GM21786 (cell line): ENCODE results near the gene HCST.
"Not testable (repeated sequence)": the region's sequence is repeated elsewhere in the genome, so short reads cannot be mapped to it uniquely, and the experiment has no call there.

Experiments
- ATAC-seq: cut with Tn5 transposase; IDR thresholded peaks from one replicate; pipeline ENCODE4 v1.9.1; 2021; ENCODE audit not compliant: unreplicated experiment

The HCST gene, protein sequence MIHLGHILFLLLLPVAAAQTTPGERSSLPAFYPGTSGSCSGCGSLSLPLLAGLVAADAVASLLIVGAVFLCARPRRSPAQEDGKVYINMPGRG

DNA sequence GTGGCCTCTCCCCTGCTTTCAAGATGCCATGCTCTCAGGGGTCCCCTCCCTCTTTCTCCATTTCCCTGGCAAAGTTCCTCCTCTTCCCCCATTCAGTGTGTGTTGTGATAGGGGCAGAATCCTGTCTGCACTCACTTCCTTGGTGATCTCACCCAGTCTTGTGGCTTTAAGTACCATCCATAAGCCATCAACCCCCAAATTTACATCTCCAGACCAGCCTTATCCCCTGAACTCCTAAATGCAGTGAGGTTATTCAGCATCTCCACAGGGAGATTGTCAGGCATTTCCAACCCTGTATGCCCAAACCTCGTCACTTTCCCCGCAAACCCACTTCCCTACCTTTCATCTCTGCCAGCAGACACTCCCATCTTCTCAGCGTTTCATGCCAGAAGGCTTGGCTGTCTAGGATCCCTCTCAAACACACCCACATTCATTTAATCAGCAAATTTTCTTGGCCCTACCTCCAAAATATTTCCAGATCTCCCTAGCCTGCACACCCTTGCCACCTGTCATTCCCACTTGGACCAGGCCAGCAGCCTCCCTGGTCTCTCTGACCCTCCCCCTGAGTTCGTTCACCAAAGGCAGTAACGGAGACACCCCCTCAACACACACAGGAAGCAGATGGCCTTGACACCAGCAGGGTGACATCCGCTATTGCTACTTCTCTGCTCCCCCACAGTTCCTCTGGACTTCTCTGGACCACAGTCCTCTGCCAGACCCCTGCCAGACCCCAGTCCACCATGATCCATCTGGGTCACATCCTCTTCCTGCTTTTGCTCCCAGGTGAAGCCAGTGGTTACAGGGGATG, at the start of gene HCST:
Gene HCST (plus strand): TSS at position 676 of the 808 bp plus-strand sequence. CDS start 65 bp downstream, at position 741.
- ATAC-seq = no peak

DNA sequence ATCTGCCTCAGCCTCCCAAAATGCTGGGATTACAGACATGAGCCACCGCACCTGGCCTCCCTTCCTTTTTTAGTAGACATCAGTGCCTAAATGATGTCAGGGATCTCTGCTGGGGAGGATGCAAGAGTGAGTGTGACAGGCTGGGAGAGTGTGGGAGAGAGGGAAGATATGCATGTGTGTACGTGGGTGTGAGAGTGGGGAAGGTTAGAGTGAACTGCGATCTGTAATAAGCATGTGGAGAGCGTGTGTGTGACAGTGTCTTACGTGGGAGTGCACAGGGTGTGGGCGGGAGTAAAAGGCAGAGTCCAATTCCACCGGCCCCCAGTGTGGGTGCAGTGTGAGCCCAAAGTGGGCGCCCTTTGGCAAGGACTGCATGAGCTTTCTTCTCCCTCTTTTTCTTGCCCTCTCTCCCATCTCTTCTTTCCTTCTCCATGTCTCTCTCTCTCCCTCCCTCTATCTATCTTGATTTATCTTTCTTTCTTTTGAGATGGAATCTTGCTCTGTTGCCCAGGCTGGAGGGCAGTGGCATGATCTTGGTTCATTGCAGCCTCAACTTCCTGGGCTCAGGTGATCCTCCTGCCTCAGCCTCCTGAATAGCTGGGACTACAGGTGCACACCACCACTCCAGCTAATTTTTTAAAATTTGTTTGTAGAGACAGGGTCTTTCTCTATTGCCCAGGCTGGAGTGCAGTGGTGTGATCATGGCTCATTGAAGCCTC, 49.1 kb upstream of the HCST start:
- ATAC-seq = no peak

DNA sequence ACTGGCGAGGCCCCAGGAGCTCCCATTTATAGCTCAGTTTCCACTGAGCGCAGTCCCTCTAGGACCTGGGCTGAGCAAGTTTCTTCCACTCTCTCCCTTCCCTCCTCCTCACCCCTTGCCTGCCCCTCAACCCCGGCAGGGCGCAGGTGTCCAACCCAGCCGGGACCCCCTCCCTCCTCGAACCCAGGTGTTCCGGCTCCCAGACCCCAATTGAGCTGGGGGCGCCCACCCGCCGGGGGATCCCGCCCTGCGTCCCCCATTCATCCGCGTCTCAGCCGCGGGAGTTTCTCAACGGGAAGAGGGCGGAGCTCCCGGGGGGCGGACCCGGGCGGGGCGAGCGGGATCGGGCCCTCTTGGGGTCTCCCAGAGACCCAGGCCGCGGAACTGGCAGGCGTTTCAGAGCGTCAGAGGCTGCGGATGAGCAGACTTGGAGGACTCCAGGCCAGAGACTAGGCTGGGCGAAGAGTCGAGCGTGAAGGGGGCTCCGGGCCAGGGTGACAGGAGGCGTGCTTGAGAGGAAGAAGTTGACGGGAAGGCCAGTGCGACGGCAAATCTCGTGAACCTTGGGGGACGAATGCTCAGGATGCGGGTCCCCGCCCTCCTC, 45.7 kb upstream of the HCST start, which contains the start of gene KIRREL2:
Gene KIRREL2 (plus strand): TSS at position 366 of the 604 bp plus-strand sequence. CDS start 209 bp downstream, at position 575.
- no peak for ATAC-seq

DNA sequence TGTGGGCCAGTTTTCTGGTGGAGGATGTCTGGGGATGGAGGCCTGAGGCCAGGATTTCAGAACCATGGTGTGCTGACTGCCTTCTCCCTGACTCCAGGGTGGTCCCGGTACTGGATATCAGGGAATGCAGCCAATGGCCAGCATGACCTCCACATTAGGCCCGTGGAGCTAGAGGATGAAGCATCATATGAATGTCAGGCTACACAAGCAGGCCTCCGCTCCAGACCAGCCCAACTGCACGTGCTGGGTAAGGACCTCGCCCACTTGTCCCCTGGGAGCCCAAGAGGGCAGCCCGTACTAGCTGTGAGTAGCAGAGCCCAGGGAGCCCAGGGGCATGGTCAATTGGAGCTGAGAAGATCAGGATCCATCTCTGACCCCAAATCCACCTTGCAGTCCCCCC, 44.0 kb upstream of the HCST start:
- ATAC-seq = no peak

DNA sequence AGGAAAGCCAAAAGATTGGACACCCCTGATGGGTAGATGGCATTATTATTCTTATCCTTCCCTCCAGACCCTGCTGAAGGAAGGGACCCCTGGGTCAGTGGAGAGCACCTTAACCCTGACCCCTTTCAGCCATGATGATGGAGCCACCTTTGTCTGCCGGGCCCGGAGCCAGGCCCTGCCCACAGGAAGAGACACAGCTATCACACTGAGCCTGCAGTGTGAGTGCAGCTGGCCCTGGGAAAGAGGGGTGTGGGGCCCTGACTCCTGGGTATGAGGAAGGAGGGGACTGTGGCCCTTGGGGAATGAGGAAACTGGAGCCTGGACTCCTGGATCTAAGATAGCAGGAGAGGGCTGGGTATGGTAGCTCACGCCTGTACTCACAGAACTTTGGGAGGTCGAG, 42.9 kb upstream of the HCST start:
- no peak for ATAC-seq

DNA sequence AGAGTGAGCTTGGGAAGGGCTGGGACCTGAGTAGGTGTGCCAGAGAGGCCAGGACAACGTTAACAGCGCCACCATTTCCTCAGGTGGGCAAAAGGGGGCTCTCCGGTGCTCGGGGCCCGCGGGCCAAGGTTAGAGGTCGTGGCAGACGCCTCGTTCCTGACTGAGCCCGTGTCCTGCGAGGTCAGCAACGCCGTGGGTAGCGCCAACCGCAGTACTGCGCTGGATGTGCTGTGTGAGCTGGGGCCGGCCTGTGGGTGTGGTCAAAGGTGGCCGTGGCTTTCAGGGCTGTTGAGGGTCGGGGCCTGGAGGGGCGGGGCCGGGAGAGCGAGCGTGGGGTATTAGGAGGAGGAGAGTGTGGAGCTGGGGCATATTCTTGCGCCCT, 41.9 kb upstream of the HCST start:
- no peak for ATAC-seq

DNA sequence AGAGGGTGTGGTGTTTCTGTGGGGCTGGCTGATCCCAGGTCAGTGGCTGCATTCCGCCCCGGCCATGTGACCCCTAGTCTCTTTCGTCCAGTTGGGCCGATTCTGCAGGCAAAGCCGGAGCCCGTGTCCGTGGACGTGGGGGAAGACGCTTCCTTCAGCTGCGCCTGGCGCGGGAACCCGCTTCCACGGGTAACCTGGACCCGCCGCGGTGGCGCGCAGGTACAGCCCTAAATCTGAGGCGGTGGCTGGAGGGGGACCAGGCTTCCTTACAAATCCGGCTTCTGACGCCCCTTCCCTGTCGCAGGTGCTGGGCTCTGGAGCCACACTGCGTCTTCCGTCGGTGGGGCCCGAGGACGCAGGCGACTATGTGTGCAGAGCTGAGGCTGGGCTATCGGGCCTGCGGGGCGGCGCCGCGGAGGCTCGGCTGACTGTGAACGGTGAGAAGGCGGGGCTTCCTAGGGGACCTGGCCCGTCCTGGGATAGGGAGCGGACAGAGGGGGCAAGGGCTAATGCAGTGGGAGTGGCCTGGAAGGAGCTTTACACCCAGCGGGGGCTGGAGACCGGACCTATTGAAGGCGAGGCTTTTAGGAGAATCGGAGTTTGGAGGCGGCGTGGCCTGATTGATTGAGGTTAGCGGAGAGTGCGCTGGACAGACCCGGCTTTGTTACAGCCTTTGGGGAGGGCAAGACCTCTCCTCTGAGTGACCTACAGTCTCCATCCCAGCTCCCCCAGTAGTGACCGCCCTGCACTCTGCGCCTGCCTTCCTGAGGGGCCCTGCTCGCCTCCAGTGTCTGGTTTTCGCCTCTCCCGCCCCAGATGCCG, 41.3 kb upstream of the HCST start:
- no peak for ATAC-seq

DNA sequence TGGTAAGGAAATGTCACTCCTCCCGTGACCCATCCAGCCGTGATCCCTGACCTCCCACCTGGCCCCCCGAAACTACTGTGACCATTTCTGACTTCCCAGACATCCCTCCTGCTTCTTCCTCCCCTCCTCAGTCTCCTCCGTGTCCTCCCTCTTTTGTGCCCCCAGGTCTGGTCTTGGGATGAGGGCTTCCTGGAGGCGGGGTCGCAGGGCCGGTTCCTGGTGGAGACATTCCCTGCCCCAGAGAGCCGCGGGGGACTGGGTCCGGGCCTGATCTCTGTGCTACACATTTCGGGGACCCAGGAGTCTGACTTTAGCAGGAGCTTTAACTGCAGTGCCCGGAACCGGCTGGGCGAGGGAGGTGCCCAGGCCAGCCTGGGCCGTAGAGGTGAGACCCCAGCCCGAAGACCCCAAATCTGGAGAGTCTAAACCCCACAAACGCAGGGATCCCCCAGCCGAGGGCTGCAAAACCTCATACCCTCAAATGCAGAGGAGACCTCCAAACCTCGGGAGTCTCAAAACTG, 40.6 kb upstream of the HCST start:
- no peak for ATAC-seq

DNA sequence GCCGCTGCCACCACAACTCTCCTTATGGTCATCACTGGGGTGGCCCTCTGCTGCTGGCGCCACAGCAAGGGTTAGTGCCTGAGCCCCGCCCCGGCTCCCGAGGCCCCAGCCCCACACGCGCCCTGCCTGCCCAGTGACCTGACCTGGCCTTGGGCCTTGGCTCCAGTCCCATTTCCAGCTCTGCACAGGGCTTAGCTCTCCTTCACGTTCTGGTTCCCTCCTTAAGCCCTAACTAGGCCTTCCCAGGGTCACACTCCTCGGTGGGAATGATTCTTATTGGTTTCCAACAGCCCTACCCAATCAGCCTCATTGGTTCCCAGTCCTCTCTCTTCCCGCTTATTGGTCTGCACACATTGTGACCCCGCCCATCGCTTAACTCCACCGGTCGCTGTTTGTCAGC, 39.8 kb upstream of the HCST start:
- ATAC-seq = no peak

DNA sequence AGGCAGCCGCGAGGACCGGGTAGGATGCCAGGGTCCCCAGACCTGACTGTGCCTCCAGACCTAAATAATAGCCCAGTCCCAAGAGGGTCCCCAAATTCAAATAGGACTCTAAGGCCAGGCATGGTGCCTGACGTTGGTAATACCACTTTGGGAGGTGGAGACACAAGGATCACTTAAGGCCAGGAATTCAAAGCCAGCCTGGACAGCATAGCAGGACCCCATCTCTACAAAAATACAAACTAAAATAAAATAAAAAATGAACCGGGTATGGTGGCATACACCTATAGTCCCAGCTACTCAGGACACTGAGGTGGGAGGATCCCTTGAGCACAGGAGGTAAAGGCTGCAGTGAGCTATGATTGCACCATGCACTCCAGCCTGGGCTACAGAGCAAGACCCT, 39.3 kb upstream of the HCST start:
- ATAC-seq = no peak

DNA sequence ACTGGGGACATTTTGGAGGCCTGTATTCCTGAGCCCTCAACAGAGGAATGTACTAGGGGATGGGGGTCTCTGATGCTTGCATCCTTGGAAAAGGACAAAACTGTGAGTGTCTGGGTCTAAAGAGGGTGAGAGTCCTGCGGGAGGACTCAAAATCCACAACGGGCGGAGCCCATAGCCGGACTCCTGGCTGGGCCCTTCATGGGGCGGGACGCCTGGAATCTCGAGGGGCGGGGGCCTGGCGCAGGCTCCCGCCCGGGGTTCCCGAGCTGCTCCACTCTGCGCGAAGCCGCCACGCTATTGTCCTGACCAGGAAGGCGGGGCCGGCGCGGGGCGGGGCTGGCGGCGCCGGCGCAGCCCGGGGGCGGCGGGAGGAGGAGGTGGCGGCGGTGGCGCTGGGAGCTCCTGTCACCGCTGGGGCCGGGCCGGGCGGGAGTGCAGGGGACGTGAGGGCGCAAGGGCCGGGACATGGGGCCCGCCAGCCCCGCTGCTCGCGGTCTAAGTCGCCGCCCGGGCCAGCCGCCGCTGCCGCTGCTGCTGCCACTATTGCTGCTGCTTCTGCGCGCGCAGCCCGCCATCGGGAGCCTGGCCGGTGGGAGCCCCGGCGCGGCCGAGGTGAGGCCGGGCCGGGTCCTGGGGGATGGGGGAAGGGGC, 34.0 kb upstream of the HCST start, which contains the start of gene APLP1:
Gene APLP1 (plus strand): TSS at position 403 of the 651 bp plus-strand sequence. CDS start 63 bp downstream, at position 466.
- ATAC-seq = no peak

DNA sequence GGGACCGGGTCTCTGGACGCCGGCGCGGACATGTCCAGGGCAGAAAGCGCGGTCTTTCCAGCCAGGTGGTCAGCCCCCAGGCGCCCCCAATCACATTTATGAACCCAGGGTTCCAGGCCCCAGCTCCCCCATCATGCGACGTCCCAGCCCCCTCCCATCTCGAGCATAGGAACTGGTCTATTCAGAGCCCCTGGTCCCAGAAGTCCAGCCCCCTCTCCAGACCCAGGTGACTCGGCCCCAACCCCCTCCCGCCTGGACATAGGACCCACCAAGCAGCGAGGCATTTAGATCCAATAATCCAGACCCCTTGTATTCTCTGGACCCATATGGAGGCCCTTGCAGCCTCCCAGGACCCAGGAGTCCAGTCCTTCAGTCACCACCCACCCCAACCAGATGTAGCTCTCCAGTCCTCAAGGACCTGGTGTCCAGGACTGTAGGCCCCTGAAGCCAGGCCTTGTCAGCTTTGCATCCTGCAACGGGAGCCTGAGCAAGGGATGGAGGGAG, 33.5 kb upstream of the HCST start:
- ATAC-seq = no peak

DNA sequence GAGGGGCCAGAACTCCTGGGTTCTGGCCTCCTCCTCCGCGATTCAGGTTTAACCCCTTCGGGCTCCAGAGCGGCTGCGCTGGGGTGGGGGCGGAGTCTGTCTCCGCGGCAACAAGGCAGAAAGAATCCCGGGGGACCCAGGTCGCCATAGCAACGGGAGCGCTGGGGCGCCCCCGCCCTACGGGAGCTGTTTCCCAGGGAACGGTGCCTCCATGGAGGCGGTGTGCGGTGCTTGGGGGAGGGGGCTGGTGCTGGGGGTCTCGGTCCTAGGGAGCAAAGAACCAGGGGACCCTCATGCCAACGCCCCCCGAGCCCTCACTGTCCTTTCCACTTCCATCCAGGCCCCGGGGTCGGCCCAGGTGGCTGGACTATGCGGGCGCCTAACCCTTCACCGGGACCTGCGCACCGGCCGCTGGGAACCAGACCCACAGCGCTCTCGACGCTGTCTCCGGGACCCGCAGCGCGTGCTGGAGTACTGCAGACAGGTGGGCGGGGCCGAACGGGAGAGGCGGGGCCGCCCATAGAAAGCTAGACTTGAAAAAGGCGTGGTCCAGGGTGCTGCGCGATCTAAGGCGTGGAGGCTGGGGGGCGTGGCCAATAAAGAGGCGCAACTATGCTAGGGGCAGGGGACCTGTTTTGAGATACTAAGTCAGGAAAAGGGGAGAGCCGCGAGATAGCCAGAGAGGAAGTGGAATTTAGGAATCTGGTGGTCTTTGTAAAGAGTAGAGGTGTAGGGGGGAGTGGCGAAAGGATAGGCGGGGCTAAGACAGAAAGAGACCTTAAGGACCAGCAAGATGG, 32.8 kb upstream of the HCST start:
- ATAC-seq = peak; percentile 48

DNA sequence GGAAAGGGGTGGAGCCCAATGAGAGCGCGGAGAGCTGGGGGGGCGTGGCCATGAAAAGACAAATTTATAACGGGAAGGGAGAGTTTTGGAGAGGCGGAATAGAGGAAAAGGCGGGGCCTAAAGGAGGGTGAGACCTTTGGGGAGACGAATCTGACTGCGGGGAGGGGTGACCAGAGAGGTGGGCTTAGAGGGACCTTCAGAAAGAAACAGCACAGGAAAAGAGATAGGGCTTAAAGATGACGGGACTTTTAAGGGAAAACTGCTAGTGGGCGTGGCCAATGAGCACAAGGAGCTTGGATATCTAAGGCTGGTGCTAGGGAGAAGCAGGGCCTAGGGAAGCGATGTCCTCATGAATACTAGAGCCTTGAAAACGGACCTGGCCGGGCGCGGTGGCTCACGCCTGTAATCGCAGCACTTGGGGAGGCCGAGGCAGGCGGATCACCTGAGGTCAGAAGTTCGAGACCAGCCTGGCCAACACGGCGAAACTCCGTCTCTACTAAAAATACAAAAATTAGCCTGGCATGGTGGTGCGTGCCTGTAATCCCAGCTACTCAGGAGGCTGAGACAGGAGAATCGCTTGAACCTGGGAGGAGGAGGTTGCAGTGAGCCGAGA, 32.1 kb upstream of the HCST start:
- ATAC-seq = not testable (repeated sequence)

DNA sequence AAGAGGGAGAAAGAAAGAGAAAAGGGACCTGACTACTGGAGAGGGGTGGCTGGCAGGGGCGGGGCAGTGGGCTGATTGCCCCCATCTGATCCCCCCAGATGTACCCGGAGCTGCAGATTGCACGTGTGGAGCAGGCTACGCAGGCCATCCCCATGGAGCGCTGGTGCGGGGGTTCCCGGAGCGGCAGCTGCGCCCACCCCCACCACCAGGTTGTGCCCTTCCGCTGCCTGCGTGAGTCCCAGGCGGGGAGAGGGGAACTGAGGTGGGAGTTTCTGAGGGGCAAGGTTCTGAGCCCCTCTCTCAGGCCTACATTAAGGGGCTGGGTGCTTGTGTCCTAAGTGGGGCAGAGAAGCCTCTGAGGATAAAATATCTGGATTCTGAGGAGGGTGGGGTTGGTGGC, 31.5 kb upstream of the HCST start:
- no peak for ATAC-seq

DNA sequence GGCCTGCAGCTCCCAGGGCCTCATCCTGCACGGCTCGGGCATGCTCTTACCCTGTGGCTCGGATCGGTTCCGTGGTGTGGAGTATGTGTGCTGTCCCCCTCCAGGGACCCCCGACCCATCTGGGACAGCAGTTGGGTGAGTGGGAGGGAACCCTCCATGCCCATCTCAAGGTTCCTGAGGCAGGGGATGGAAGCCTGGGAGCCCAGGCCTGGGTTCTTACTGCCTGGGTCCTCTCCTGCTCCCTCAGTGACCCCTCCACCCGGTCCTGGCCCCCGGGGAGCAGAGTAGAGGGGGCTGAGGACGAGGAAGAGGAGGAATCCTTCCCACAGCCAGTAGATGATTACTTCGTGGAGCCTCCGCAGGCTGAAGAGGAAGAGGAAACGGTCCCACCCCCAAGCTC, 30.7 kb upstream of the HCST start:
- ATAC-seq = no peak

DNA sequence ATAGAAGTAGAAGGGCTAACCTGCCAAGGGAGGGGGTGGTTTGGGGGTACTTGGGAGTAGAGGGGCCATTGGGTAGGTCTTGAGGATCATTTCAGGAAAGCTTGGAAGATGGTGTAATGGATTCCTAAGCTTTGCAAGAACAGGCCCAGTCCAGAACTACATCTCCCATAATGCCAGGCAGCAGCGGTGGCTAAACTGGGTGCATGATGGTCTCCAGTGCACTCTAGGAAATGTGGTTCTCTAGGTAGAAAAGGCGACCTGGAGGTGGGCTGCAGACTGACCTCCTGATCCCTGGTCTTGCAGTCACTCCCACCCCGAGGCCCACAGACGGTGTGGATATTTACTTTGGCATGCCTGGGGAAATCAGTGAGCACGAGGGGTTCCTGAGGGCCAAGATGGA, 30.1 kb upstream of the HCST start:
- no peak for ATAC-seq

DNA sequence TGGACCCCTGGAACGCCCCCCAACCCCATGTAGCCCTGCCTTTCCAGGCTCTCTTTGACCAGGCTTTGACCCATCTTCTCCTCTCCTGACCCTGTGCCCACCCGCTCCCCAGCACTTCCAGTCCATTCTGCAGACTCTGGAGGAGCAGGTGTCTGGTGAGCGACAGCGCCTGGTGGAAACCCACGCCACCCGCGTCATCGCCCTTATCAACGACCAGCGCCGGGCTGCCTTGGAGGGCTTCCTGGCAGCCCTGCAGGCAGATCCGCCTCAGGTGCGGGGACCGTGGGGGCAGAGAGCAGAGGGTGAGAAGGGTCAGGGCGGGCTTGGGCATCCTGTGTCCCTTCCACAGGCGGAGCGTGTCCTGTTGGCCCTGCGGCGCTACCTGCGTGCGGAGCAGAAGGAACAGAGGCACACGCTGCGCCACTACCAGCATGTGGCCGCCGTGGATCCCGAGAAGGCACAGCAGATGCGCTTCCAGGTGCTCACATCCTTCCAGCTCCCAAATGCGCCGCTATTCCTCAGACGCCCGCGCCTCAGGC, 27.9 kb upstream of the HCST start:
- ATAC-seq = no peak
